IMR-90 (cell line): ENCODE results near the gene CD28.

Experiments used
- CHD1 ChIP-seq: IDR thresholded peaks from 2 replicates; pipeline ENCODE4 v1.6.1; 2012; ENCODE audit warnings: low read depth, low read length, improper control_type of control experiment
- CTCF ChIP-seq: conservative IDR thresholded peaks from 2 replicates; pipeline ENCODE4 v1.5.1; 2012; ENCODE audit warnings: mild to moderate bottlenecking, low read depth, low read length, improper control_type of control experiment
- RAD21 ChIP-seq: IDR thresholded peaks from 2 replicates; pipeline ENCODE4 v1.6.1; 2012; ENCODE audit warnings: low read length, improper control_type of control experiment

DNA sequence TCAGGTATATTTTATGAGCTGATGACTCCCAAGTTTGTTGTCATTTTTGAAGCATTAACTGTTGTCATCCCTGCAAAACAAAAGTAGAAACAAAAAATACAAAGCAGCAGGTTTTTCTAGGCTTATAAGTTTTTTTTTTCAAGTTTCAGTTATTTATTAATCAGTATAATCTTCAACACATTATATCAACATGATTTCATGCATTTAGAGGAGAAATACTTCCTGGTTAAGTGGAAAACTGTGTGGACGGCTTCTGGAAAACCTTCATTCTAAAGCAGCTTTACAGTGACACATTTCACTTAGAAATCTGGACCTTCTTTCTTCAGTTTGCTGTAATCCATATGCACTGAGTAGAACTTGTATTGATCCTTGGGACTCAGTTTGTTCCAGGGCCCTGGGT lies 34.6 kb upstream of the CD28 start:
- TF ChIP-seq CHD1 (no peak), RAD21 (no peak), CTCF (no peak)
